ENCODE results near the gene ASCL1. TPM values are rescaled to one million over a fixed set of nuclear protein-coding genes. Genes with fewer than 3 reads are reported as not detected.

Gene ASCL1
- total and polyA plus RNA-seq, 10 donors, result 0.02 TPM; not detected in 9

GRCh38 chr12:102960766-102961465 is 3.4 kb downstream of the ASCL1 start:
- H3K27me3 ChIP-seq (replicated peaks in 1 of 7), result peaks cover 0 to 100% (median 95%) of the 10 kb centered on the region in 7 donors
- 5 to 12% (median 7%) methylated on average over 19 of the region's 19 CpGs for WGBS, 5 donors
- TF ChIP-seq POLR2A (IDR thresholded peaks at IDR 0.05), result no peak
- peaks cover 0 to 23% (median 5%) of the 10 kb centered on the region in 8 donors for H3K9me3 ChIP-seq
- H3K4me1 ChIP-seq, result peaks cover 7 to 64% (median 47%) of the 10 kb centered on the region in 6 donors
- H3K36me3 ChIP-seq, result no peaks in the 10 kb centered on the region
- intact Hi-C loops (cut with DNase I; ENCODE audit: low total_unique reads), result no loop called here
- H3K27ac ChIP-seq, result no peak overlapping the region
- no peak for DNase-seq
- no peak overlapping the region for H3K4me3 ChIP-seq

GRCh38 chr12:102961466-102961855 is 4.0 kb downstream of the ASCL1 start:
- Histone ChIP-seq H3K4me3 (no peak overlapping the region), H3K9me3 (peaks cover 0 to 23% (median 5%) of the 10 kb centered on the region in 8 donors), H3K36me3 (no peaks in the 10 kb centered on the region), H3K4me1 (peaks cover 7 to 59% (median 43%) of the 10 kb centered on the region in 6 donors), H3K27me3 (replicated peaks in 1 of 7) (peaks cover 0 to 100% (median 94%) of the 10 kb centered on the region in 7 donors), H3K27ac (no peak overlapping the region)
- TF ChIP-seq POLR2A (IDR thresholded peaks at IDR 0.05), result no peak
- no peak for TF ChIP-seq POLR2AphosphoS5 (IDR thresholded peaks at IDR 0.05)
- no peak for TF ChIP-seq CTCF (IDR thresholded peaks at IDR 0.05 in 8 of 11, conservative IDR thresholded peaks at IDR 0.05 in 3 of 11)
- intact Hi-C loops (cut with DNase I; ENCODE audit: low total_unique reads), result no loop called here
- DNase-seq, result no peak
- WGBS, 5 donors, result 3 to 10% (median 7%) methylated on average over 8 of the region's 8 CpGs

GRCh38 chr12:102962532-102962931 is 5.1 kb downstream of the ASCL1 start:
- DNase-seq, result no peak
- Histone ChIP-seq H3K4me1 (peaks cover 6 to 48% (median 32%) of the 10 kb centered on the region in 6 donors), H3K9me3 (peaks cover 0 to 23% (median 5%) of the 10 kb centered on the region in 8 donors), H3K36me3 (no peaks in the 10 kb centered on the region), H3K4me3 (no peak overlapping the region), H3K27me3 (replicated peaks in 1 of 7) (peaks cover 0 to 100% (median 89%) of the 10 kb centered on the region in 7 donors), H3K27ac (no peak overlapping the region)
- intact Hi-C loops (cut with DNase I; ENCODE audit: low total_unique reads), result no loop called here
- no peak for TF ChIP-seq CTCF (IDR thresholded peaks at IDR 0.05 in 8 of 11, conservative IDR thresholded peaks at IDR 0.05 in 3 of 11)
- TF ChIP-seq POLR2AphosphoS5 (IDR thresholded peaks at IDR 0.05), result no peak
- no peak for TF ChIP-seq POLR2A (IDR thresholded peaks at IDR 0.05)
- 4 to 8% (median 6%) methylated on average over 11 of the region's 11 CpGs for WGBS, 5 donors

GRCh38 chr12:102962986-102963385 is 5.5 kb downstream of the ASCL1 start:
- DNase-seq, result no peak
- Histone ChIP-seq H3K27ac (no peak overlapping the region), H3K4me3 (no peak overlapping the region), H3K36me3 (no peaks in the 10 kb centered on the region), H3K27me3 (replicated peaks in 1 of 7) (peaks cover 0 to 100% (median 85%) of the 10 kb centered on the region in 7 donors), H3K9me3 (peaks cover 0 to 23% (median 5%) of the 10 kb centered on the region in 8 donors), H3K4me1 (peaks cover 4 to 43% (median 28%) of the 10 kb centered on the region in 6 donors)
- WGBS, 5 donors, result 0 to 11% (median 3%) methylated on average over 3 of the region's 3 CpGs
- intact Hi-C loops (cut with DNase I; ENCODE audit: low total_unique reads), result no loop called here
- TF ChIP-seq POLR2A (IDR thresholded peaks at IDR 0.05), result no peak
- no peak for TF ChIP-seq POLR2AphosphoS5 (IDR thresholded peaks at IDR 0.05)
- TF ChIP-seq CTCF (IDR thresholded peaks at IDR 0.05 in 8 of 11, conservative IDR thresholded peaks at IDR 0.05 in 3 of 11), result no peak
